Spinal cord (tissue), 10 donors: ENCODE data around the gene SPINK8. TPM values are rescaled to one million over a fixed set of nuclear protein-coding genes. Genes with fewer than 3 reads are reported as not detected.

Source experiments
- DNase-seq, 6 donors: peaks; one replicate each; pipeline versions ENCODE4 v3.0.0 to v3.0.0-alpha.2; 2013 to 2015; ENCODE audit warnings: low spot score in 6 of 6, low read depth in 4 of 6
- H3K27ac ChIP-seq: one replicate; pipeline ENCODE4 v1.5.1; 2013; ENCODE audit warnings: low read depth, low read length, control low read depth
- H3K27me3 ChIP-seq: one replicate; pipeline ENCODE4 v1.6.1; 2013; ENCODE audit warnings: low read length; ENCODE audit not compliant: control insufficient read depth, insufficient read depth
- H3K36me3 ChIP-seq: one replicate; pipeline ENCODE4 v1.6.1; 2013; ENCODE audit warnings: low read length; ENCODE audit not compliant: control insufficient read depth, insufficient read depth
- H3K4me1 ChIP-seq: one replicate; pipeline ENCODE4 v1.6.1; 2013; ENCODE audit warnings: low read length; ENCODE audit not compliant: control insufficient read depth, insufficient read depth
- H3K4me3 ChIP-seq: one replicate; pipeline ENCODE4 v1.5.1; 2013; ENCODE audit warnings: low read depth, low read length, control low read depth
- H3K9me3 ChIP-seq: one replicate; pipeline ENCODE4 v1.6.1; 2013; ENCODE audit warnings: low read length; ENCODE audit not compliant: control insufficient read depth, insufficient read depth
- WGBS: methylation state at CpG from one replicate; pipeline ENCODE4 v1.1.5; 2013; ENCODE audit warnings: missing lambda C conversion rate; ENCODE audit not compliant: insufficient coverage; 5-methylcytosine and 5-hydroxymethylcytosine counted together
- polyA plus RNA-seq, 2 donors: library from polyadenylated mRNA; unstranded; fragments of 120-200 nt; gene quantifications; one replicate each; pipeline ENCODE4 v1.2.1, GENCODE V29; 2013; ENCODE audit not compliant: insufficient read length in 2 of 2
- total RNA-seq, 2 donors: library from RNA; depleted of rRNA in 1 of 2; stranded (reverse); fragments of 120-200 nt in 1 of 2; fragments of >200 nt in 1 of 2; gene quantifications; one replicate each; pipeline versions ENCODE4 v1.2.3 to v1.2.4, GENCODE V29; 2013 to 2014
- donor health status: healthy.

SPINK8 gene
- total and polyA plus RNA-seq, 4 donors: 1.0 to 1.6 (median 1.5) TPM; not detected in 1

DNA sequence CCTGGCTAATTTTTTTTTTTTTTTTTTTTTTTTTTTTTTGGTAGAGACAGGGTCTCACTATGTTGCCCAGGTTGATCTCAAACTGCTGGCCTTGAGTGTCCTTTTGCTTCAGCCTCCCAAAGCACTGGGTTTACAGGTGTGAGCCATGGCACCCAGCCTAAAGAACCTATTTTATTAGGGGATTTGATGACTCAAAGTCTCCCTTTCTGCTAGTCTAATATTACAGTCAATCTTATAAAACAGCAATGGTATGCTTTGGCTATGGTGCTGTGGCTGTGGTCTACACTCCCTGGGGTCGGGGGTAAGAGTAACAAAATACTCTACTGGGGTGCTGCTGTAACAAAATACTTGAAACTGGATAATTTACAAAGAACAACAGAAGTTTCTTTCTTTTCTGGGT, 47.8 kb downstream of the SPINK8 start:
- WGBS: no CpG with 5 or more reads among the region's 1 CpG
- H3K9me3 ChIP-seq: no peaks in the 10 kb centered on the region
- peaks cover 9% of the 10 kb centered on the region for H3K36me3 ChIP-seq
- no peak overlapping the region for H3K27ac ChIP-seq
- H3K4me1 ChIP-seq: no peaks in the 10 kb centered on the region
- no peaks in the 10 kb centered on the region for H3K27me3 ChIP-seq
- no peak overlapping the region for H3K4me3 ChIP-seq
- no peak for DNase-seq

DNA sequence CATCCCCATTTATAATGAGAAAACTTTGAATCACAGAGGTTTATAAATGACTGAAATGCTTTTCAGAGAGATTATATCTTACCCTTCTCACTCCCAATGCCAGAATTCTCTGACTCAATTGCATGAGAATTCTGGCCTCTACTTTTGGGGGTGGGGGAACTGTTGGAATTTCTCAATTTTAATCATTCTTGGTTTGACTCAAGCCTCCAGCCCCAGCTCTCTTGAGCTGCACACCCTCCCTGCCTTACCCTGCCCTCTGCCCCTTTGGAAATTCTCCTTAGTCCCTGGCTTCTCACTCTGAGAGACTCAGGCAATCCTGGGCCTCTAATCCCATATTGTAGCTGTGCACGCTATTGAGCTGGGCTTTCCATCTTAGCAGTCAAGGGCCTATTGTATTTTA, 48.3 kb downstream of the SPINK8 start:
- no peak overlapping the region for H3K27ac ChIP-seq
- peaks cover 9% of the 10 kb centered on the region for H3K36me3 ChIP-seq
- no peaks in the 10 kb centered on the region for H3K27me3 ChIP-seq
- WGBS: no CpG with 5 or more reads among the region's 1 CpG
- DNase-seq: no peak
- no peaks in the 10 kb centered on the region for H3K9me3 ChIP-seq
- H3K4me3 ChIP-seq: no peak overlapping the region
- no peaks in the 10 kb centered on the region for H3K4me1 ChIP-seq

DNA sequence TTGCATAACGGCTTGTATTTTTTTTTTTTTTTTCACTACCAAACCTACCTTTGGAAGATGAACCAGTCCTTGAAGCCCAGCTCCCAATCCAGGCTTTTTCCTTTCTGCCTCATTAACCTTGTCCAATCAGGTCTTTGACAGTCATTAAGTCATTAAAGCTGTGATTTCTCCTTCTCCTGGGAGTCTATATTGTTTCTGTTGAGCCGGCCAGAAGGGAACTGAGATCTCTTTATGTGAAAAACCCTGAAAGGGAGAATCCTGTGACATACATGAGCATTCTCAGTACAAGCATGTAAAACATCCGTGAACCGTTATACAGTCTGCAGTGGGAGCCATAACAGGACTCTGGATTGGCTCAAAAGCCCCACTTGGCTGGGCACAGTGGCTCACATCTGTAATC, 52.6 kb downstream of the SPINK8 start:
- no peaks in the 10 kb centered on the region for H3K36me3 ChIP-seq
- no peak overlapping the region for H3K4me3 ChIP-seq
- 14% methylated on average over 1 of the region's 4 CpGs for WGBS
- H3K27me3 ChIP-seq: no peaks in the 10 kb centered on the region
- no peaks in the 10 kb centered on the region for H3K4me1 ChIP-seq
- peak in 1 of 6 donors; percentile 86 for DNase-seq
- no peaks in the 10 kb centered on the region for H3K9me3 ChIP-seq
- no peak overlapping the region for H3K27ac ChIP-seq

DNA sequence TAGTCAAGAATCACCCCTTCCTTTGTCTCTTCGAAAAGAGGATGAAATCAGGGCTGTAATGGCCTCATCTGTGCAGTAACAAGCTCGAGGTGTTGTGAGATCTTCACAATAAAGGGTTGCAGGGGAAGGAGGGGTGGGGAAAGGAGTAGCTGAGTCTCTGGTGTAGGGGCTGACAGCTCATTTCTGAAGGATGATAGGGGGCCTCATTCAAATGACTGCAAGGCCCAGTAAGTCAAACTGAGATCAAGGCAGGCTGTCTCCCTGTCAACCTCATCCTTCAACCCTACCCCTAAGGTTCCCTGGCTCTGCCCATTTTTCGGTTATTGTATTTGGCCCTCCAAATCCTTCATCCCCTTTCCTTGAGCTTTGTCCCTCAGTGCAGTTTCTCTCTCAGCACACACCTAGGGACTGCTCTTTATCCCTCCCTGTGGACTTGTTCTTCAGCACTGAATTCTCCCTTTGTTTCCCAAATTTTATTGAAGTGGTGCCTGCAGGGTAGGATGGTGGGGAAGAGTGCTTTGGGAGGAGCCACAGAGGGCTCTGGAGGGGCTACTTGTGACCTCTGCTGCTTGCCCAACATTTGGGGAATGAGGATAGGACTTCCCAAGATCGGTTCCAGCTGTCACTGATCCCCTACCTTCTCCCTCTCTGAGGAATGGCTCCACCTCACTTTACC, 54.4 kb downstream of the SPINK8 start:
- Histone ChIP-seq H3K4me1 (no peaks in the 10 kb centered on the region), H3K36me3 (no peaks in the 10 kb centered on the region), H3K27me3 (no peaks in the 10 kb centered on the region), H3K9me3 (no peaks in the 10 kb centered on the region), H3K27ac (no peak overlapping the region), H3K4me3 (no peak overlapping the region)
- DNase-seq: no peak
- WGBS: 48% methylated on average over 4 of the region's 4 CpGs

DNA sequence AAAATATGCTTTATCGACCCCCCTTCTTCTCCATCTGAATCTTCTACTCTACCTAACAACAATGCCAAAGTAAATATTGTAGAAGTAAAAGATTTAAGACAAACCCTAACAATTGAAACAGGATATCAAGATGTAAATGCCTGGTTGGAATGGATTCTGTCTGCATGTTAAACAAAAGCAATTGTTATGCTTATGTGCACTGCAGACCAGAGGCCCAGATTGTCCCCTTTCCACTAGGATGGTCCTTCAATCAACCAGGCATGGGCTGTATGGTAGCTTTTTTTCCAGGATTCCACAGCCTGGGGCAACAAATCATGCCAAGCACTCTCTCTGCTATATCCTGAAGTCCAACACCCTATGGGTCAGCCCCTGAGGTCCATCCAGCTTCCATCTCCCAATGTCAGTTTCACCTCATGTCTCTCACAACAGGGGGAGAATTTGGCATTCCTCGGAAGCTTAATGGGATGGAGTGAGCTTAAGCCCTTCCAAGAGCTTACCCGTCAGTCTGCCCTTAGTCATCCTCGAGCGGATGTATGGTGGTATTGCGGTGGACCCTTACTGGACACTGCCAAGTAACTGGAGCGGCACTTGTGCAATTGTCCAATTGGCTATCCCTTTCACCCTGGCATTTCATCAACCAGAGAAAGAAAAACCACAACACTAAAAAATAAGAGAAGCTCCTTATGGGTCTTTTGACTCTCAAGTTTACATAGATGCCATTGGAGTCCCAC, 56.4 kb downstream of the SPINK8 start:
- DNase-seq: no peak
- WGBS: 96% methylated on average over 4 of the region's 7 CpGs
- Histone ChIP-seq H3K9me3 (no peaks in the 10 kb centered on the region), H3K27ac (no peak overlapping the region), H3K27me3 (no peaks in the 10 kb centered on the region), H3K4me3 (no peak overlapping the region), H3K36me3 (peaks cover 3% of the 10 kb centered on the region), H3K4me1 (no peaks in the 10 kb centered on the region)

DNA sequence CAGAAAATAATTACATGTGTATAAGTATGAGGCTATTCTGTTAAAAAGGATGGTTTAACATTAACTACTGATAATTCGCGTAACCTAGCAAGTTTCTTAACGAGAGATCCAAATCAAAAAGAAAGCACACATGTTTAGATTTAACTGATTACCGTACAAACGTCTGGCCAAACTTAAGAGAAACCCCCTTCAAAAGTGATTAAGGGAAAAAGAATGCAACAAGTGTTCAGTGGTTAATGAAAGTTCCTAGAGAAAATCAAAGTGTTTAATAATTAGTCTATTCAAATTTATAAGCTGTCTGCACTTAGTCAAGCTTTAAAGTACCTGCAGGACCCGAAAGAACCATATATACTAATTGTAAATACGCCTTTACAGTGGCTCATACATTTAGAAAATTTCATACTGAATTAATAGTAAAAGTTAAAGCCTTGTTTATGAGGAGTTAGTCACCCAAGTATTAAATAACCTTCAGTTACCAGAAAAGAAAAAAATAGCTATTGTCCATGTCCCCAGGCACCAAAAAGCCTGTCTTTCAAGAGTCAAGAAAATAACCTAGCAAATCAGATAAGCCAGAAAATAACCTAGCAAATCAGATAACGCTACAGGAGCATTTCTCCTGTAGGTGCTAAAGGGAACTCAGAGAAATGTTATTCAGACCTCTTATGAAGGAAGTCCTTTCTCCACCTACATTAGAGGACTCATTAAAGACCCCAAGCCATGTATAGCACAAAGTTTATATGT, 58.0 kb downstream of the SPINK8 start:
- H3K4me1 ChIP-seq: no peaks in the 10 kb centered on the region
- WGBS: no CpG with 5 or more reads among the region's 8 CpGs
- no peaks in the 10 kb centered on the region for H3K27me3 ChIP-seq
- H3K4me3 ChIP-seq: no peak overlapping the region
- H3K36me3 ChIP-seq: peaks cover 12% of the 10 kb centered on the region
- H3K9me3 ChIP-seq: no peaks in the 10 kb centered on the region
- no peak overlapping the region for H3K27ac ChIP-seq
- DNase-seq: no peak

DNA sequence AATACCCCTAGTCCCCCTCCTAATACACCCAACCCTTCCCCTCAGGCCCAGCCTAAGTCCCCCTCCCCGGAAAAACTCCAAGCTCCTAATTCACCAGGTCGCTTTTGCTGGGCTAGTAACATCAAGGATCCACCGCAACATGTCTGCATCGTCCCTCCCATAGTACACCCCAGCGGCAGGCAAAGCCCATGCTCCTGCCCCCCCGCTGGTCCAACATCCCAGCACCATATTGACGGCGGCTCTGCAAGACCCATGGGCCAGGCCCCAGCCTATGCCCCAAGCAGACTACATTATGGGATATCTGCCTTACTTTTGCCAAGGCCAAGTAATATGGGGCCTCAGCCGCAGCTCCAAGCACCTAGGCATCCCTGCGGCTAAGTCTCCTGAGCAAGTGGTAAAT, 59.0 kb downstream of the SPINK8 start:
- Histone ChIP-seq H3K4me3 (no peak overlapping the region), H3K27me3 (no peaks in the 10 kb centered on the region), H3K27ac (no peak overlapping the region), H3K4me1 (no peaks in the 10 kb centered on the region), H3K9me3 (no peaks in the 10 kb centered on the region), H3K36me3 (peaks cover 13% of the 10 kb centered on the region)
- DNase-seq: no peak
- 94% methylated on average over 10 of the region's 10 CpGs for WGBS

DNA sequence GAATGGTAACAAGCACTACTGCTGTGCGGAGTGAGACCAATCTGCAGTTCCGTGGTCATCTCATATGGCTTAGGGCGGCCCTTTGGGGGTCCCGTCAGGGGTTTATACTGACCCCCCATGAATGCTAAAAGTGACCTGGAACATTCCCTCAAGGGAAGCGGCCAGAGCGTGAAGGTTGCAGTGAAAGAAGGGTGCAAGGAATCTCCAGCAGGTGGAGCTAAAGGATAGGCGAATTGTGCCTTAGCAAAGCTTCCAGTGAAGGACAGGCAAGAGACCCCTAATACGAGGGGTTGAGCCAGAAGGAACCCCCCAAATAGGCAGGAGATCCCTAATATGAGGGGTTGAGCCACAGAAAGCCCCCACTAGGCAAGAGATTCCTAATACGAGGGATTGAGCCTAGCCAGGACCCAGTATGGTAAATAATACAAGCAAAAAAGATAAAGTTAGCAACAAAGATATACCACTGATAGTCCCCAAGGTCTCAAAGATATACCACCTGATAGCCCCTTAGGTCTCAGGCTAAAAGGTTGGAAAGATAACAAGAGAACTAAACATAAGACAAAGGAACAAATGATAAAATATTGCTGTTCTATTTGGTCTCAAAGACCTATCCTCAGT, 59.8 kb downstream of the SPINK8 start:
- Histone ChIP-seq H3K4me1 (no peaks in the 10 kb centered on the region), H3K36me3 (peaks cover 18% of the 10 kb centered on the region), H3K4me3 (no peak overlapping the region), H3K27ac (no peak overlapping the region), H3K27me3 (no peaks in the 10 kb centered on the region), H3K9me3 (no peaks in the 10 kb centered on the region)
- peak; percentile 40 to 90 (median 56) for DNase-seq
- 19% methylated on average over 8 of the region's 9 CpGs for WGBS

DNA sequence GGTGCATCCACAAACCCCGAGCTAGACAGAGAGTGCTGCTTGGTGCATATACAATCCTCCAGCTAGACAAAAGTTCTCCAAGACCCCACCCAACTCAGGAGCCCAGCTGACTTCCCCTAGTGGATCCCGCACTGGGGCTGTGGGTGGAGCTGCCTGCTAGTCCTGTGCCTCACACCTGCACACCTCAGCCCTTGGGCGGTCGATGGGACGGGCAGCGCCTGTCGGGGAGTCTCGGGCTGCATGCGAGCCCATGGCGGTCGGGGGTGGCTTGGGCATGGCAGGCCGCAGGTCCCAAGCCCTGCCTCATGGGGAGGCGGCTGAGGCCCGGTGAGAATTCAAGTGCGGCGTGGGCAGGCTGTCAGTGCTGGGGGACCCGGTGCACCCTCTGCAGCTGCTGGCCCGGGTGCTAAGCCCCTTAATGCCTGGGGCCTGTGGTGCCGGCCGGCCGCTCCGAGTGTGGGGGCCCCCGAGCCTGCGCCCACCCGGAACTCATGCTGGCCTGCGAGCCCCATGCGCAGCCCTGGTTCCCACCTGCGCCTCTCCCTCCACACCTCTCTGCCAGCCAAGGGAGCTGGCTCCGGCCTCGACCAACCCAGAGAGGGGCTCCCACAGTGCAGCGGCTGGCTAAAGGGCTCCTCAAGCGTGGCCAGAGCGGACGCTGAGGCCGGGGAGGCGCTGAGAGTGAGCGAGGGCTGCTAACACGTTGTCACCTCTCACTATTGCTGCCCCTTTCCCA, 61.5 kb downstream of the SPINK8 start:
- Histone ChIP-seq H3K4me1 (no peaks in the 10 kb centered on the region), H3K27ac (no peak overlapping the region), H3K27me3 (no peaks in the 10 kb centered on the region), H3K36me3 (peaks cover 18% of the 10 kb centered on the region), H3K9me3 (no peaks in the 10 kb centered on the region), H3K4me3 (no peak overlapping the region)
- 98% methylated on average over 33 of the region's 38 CpGs for WGBS
- DNase-seq: no peak
